Measurements from ENCODE around the gene ARHGEF33.

The ARHGEF33 gene

GRCh38 chr2:39020383-39020782 lies 130.7 kb downstream of the ARHGEF33 start:
- no peak for DNase-seq (ENCODE audit: low spot score)

- no peak for DNase-seq (ENCODE audit: low spot score)
Measured at GRCh38 chr2:39022642-39023235, 133.1 kb downstream of the ARHGEF33 start.

GRCh38 chr2:39023649-39024048 lies 134.0 kb downstream of the ARHGEF33 start:
- DNase-seq (ENCODE audit: low spot score), result no peak

- DNase-seq (ENCODE audit: low spot score), result no peak
Measured at GRCh38 chr2:39024833-39025232, 135.2 kb downstream of the ARHGEF33 start.
